ENCODE results near the gene SPINK1.
"Not testable (repeated sequence)": the region's sequence is repeated elsewhere in the genome, so short reads cannot be mapped to it uniquely, and the experiment has no call there.

DNA sequence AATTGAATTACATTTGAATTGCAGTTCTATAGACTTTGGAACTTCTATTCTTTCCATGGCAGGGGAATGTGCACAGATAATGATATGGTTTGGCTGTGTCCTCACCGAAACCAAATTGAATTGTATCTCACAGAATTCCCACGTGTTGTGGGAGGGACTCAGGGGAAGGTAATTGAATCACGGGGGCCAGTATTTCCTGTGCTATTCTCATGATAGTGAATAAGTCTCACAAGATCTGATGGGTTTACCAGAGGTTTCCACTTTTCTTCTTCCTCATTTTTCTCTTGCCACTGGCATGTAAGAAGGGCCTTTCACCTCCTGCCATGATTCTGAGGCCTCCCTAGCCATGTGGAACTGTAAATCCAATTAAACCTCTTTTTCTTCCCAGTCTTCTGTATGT is 28.3 kb downstream of the SPINK1 start:
- not testable (repeated sequence) for TF ChIP-seq EP300 (IDR thresholded peaks at IDR 0.05; ENCODE audit: low read length); CBX3 (IDR thresholded peaks at IDR 0.05; ENCODE audit: borderline replicate concordance in 1 of 2, low read length in 2 of 2); NR1H2 (CRISPR knock-in tag; IDR thresholded peaks at IDR 0.05); NRF1 (conservative IDR thresholded peaks at IDR 0.05 in 1 of 2, IDR thresholded peaks at IDR 0.05 in 1 of 2)
- TF ChIP-seq, protein P1, sequence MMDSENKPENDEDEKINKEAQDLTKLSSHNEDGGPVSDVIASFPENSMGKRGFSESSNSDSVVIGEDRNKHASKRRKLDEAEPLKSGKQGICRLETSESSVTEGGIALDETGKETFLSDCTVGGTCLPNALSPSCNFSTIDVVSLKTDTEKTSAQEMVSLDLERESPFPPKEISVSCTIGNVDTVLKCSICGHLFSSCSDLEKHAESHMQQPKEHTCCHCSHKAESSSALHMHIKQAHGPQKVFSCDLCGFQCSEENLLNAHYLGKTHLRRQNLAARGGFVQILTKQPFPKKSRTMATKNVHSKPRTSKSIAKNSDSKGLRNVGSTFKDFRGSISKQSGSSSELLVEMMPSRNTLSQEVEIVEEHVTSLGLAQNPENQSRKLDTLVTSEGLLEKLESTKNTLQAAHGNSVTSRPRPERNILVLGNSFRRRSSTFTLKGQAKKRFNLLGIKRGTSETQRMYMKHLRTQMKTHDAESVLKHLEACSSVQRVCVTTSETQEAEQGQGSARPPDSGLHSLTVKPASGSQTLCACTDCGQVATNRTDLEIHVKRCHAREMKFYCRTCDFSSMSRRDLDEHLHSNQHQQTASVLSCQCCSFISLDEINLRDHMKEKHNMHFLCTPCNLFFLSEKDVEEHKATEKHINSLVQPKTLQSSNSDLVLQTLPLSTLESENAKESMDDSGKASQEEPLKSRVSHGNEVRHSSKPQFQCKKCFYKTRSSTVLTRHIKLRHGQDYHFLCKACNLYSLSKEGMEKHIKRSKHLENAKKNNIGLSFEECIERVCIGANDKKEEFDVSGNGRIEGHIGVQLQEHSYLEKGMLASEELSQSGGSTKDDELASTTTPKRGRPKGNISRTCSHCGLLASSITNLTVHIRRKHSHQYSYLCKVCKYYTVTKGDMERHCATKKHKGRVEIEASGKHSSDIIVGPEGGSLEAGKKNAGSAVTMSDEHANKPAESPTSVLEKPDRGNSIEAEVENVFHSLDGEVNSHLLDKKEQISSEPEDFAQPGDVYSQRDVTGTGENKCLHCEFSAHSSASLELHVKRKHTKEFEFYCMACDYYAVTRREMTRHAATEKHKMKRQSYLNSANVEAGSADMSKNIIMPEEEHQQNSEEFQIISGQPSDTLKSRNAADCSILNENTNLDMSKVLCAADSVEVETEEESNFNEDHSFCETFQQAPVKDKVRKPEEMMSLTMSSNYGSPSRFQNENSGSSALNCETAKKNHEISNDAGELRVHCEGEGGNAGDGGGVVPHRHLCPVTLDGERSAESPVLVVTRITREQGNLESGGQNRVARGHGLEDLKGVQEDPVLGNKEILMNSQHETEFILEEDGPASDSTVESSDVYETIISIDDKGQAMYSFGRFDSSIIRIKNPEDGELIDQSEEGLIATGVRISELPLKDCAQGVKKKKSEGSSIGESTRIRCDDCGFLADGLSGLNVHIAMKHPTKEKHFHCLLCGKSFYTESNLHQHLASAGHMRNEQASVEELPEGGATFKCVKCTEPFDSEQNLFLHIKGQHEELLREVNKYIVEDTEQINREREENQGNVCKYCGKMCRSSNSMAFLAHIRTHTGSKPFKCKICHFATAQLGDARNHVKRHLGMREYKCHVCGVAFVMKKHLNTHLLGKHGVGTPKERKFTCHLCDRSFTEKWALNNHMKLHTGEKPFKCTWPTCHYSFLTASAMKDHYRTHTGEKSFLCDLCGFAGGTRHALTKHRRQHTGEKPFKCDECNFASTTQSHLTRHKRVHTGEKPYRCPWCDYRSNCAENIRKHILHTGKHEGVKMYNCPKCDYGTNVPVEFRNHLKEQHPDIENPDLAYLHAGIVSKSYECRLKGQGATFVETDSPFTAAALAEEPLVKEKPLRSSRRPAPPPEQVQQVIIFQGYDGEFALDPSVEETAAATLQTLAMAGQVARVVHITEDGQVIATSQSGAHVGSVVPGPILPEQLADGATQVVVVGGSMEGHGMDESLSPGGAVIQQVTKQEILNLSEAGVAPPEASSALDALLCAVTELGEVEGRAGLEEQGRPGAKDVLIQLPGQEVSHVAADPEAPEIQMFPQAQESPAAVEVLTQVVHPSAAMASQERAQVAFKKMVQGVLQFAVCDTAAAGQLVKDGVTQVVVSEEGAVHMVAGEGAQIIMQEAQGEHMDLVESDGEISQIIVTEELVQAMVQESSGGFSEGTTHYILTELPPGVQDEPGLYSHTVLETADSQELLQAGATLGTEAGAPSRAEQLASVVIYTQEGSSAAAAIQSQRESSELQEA (IDR thresholded peaks at IDR 0.05; ENCODE audit: low read depth): not testable (repeated sequence)
- TF ChIP-seq, protein P2, sequence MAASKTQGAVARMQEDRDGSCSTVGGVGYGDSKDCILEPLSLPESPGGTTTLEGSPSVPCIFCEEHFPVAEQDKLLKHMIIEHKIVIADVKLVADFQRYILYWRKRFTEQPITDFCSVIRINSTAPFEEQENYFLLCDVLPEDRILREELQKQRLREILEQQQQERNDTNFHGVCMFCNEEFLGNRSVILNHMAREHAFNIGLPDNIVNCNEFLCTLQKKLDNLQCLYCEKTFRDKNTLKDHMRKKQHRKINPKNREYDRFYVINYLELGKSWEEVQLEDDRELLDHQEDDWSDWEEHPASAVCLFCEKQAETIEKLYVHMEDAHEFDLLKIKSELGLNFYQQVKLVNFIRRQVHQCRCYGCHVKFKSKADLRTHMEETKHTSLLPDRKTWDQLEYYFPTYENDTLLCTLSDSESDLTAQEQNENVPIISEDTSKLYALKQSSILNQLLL (CRISPR knock-in tag; IDR thresholded peaks at IDR 0.05; ENCODE audit: borderline replicate concordance): not testable (repeated sequence)

Data from K562 (cell line).